SU-DHL-6 (cell line): ENCODE measurements around the gene CHSY1.

ENCODE experiments used
- CTCF ChIP-seq: fragments of 200-600 bp; sonication (generic); IDR thresholded peaks from one replicate; pipeline ENCODE4 v1.5.1; 2017; ENCODE audit warnings: antibody characterized with exemption, mild to moderate bottlenecking, low read length, moderate library complexity; ENCODE audit not compliant: insufficient read depth, poor library complexity, severe bottlenecking
- EZH2phosphoT487 ChIP-seq: fragments of 200-600 bp; sonication (generic), shearing (Covaris generic); conservative IDR thresholded peaks from 2 replicates; pipeline ENCODE4 v1.6.1; 2018; ENCODE audit warnings: mild to moderate bottlenecking, antibody characterized with exemption, low read length, moderate library complexity, mixed read lengths

- no peak for TF ChIP-seq CTCF
- no peak for TF ChIP-seq EZH2phosphoT487
Observed at GRCh38 chr15:101189409-101190091, 62.3 kb downstream of the CHSY1 start.
